Loucy (cell line): Measurements from ENCODE around the gene GCNT2.

ENCODE experiments used
- H2AFZ ChIP-seq: fragments of 200-600 bp; sonication (generic); 2 replicates; pipeline ENCODE4 v1.6.0; 2016; ENCODE audit warnings: antibody characterized with exemption, mild to moderate bottlenecking, low read length, moderate library complexity
- H3F3A ChIP-seq: fragments of 200-600 bp; 2 replicates; pipeline ENCODE4 v1.6.0; 2016; ENCODE audit warnings: antibody characterized with exemption, low read depth, mild to moderate bottlenecking
- H3K27me3 ChIP-seq: fragments of 200-600 bp; sonication (generic); 2 replicates; pipeline ENCODE4 v1.6.1; 2014; ENCODE audit warnings: low read length, mild to moderate bottlenecking; ENCODE audit not compliant: insufficient read depth, poor library complexity, severe bottlenecking
- H3K36me3 ChIP-seq: fragments of 200-600 bp; sonication (generic); 2 replicates; pipeline ENCODE4 v1.6.1; 2016; ENCODE audit warnings: low read length; ENCODE audit not compliant: insufficient read depth
- H3K4me1 ChIP-seq: fragments of 200-600 bp; sonication (generic); 2 replicates; pipeline ENCODE4 v1.5.1; 2014; ENCODE audit warnings: low read length, mild to moderate bottlenecking; ENCODE audit not compliant: insufficient read depth, poor library complexity, severe bottlenecking
- H3K4me2 ChIP-seq: fragments of 200-600 bp; sonication (generic); 2 replicates; pipeline ENCODE4 v1.6.0; 2014; ENCODE audit warnings: antibody characterized with exemption, low read length, low read depth, mild to moderate bottlenecking; ENCODE audit not compliant: poor library complexity, severe bottlenecking
- H3K4me3 ChIP-seq: fragments of 200-600 bp; sonication (generic); 2 replicates; pipeline ENCODE4 v1.5.1; 2014; ENCODE audit warnings: low read length, mild to moderate bottlenecking, mixed read lengths; ENCODE audit not compliant: poor library complexity, severe bottlenecking
- H3K79me2 ChIP-seq: fragments of 200-600 bp; sonication (generic); 2 replicates; pipeline ENCODE4 v1.6.1; 2014; ENCODE audit warnings: low read length; ENCODE audit not compliant: insufficient read depth
- H3K9ac ChIP-seq: fragments of 200-600 bp; sonication (generic); 2 replicates; pipeline ENCODE4 v1.6.0; 2014; ENCODE audit warnings: mild to moderate bottlenecking, low read depth, low read length, moderate library complexity; ENCODE audit not compliant: poor library complexity, severe bottlenecking
- H3K9me2 ChIP-seq: fragments of 200-600 bp; sonication (generic); replicated peaks from 2 replicates; pipeline ENCODE4 v1.6.1; 2016; ENCODE audit warnings: low read depth, low read length, mixed read lengths
- H3K9me3 ChIP-seq: fragments of 200-600 bp; sonication (generic); 2 replicates; pipeline ENCODE4 v1.6.1; 2014; ENCODE audit warnings: mild to moderate bottlenecking, antibody characterized with exemption, low read length, low read depth; ENCODE audit not compliant: insufficient read depth
- H4K20me1 ChIP-seq: fragments of 200-600 bp; sonication (generic); 2 replicates; pipeline ENCODE4 v1.6.0; 2014; ENCODE audit warnings: antibody characterized with exemption, low read length, mild to moderate bottlenecking; ENCODE audit not compliant: insufficient read depth, poor library complexity, severe bottlenecking
- CTCF ChIP-seq: fragments of 200-600 bp; sonication (generic); conservative IDR thresholded peaks from 2 replicates; pipeline ENCODE4 v1.5.1; 2014; ENCODE audit warnings: mild to moderate bottlenecking, antibody characterized with exemption, low read length
- EZH2phosphoT487 ChIP-seq: fragments of 200-600 bp; IDR thresholded peaks from 2 replicates; pipeline ENCODE4 v1.6.1; 2018; ENCODE audit warnings: antibody characterized with exemption, mild to moderate bottlenecking, moderate library complexity, borderline replicate concordance

Gene GCNT2

GRCh38 chr6:10576226-10576625, 55.1 kb downstream of the GCNT2 start:
- TF ChIP-seq EZH2phosphoT487 (no peak), CTCF (no peak)
- no peaks in the 10 kb centered on the region for H4K20me1 ChIP-seq
- H3K27me3 ChIP-seq: no peaks in the 10 kb centered on the region
- H3K9me3 ChIP-seq: no peaks in the 10 kb centered on the region
- H2AFZ ChIP-seq: no peak overlapping the region
- no peak overlapping the region for H3K9ac ChIP-seq
- no peak overlapping the region for H3K4me3 ChIP-seq
- no peaks in the 10 kb centered on the region for H3K9me2 ChIP-seq
- no peaks in the 10 kb centered on the region for H3K36me3 ChIP-seq
- H3K4me2 ChIP-seq: no peak overlapping the region
- no peaks in the 10 kb centered on the region for H3F3A ChIP-seq
- no peaks in the 10 kb centered on the region for H3K79me2 ChIP-seq
- no peaks in the 10 kb centered on the region for H3K4me1 ChIP-seq

GRCh38 chr6:10577112-10577511, 56.0 kb downstream of the GCNT2 start:
- H3K9ac ChIP-seq: no peak overlapping the region
- no peaks in the 10 kb centered on the region for H4K20me1 ChIP-seq
- H3K79me2 ChIP-seq: no peaks in the 10 kb centered on the region
- H3K4me1 ChIP-seq: no peaks in the 10 kb centered on the region
- no peaks in the 10 kb centered on the region for H3K9me3 ChIP-seq
- H3K36me3 ChIP-seq: no peaks in the 10 kb centered on the region
- TF ChIP-seq CTCF: no peak
- TF ChIP-seq EZH2phosphoT487: no peak
- H3F3A ChIP-seq: no peaks in the 10 kb centered on the region
- no peaks in the 10 kb centered on the region for H3K27me3 ChIP-seq
- H3K9me2 ChIP-seq: no peaks in the 10 kb centered on the region
- no peak overlapping the region for H3K4me3 ChIP-seq
- H3K4me2 ChIP-seq: no peak overlapping the region
- H2AFZ ChIP-seq: no peak overlapping the region

DNA sequence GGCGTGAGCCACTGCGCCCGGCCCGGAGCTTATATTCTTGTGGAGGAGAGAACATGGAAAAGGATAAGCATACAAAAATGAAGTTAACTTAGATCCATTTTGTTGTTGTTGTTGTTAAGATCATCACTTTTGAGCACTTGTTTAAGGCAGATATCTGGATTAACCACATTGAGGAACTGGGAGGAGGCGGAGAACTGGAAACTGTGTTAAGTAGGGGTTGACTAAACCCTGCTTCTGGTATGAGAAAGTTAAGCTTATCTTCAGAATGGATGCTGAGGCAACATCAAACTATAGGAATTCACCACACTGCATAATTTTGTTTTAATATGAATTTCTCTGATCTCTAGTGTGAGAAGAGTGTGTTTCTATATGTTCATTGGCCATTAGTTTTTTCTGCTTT, 57.6 kb downstream of the GCNT2 start:
- TF ChIP-seq CTCF (no peak), EZH2phosphoT487 (no peak)
- H3K4me2 ChIP-seq: no peak overlapping the region
- H3K4me1 ChIP-seq: no peaks in the 10 kb centered on the region
- H3K9me2 ChIP-seq: no peaks in the 10 kb centered on the region
- H3K27me3 ChIP-seq: no peaks in the 10 kb centered on the region
- no peaks in the 10 kb centered on the region for H3F3A ChIP-seq
- no peaks in the 10 kb centered on the region for H3K36me3 ChIP-seq
- no peaks in the 10 kb centered on the region for H3K9me3 ChIP-seq
- no peaks in the 10 kb centered on the region for H3K79me2 ChIP-seq
- H3K9ac ChIP-seq: no peak overlapping the region
- no peak overlapping the region for H3K4me3 ChIP-seq
- no peak overlapping the region for H2AFZ ChIP-seq
- H4K20me1 ChIP-seq: no peaks in the 10 kb centered on the region
